HG03139 (cell line): ENCODE measurements around the gene CHL1.

Experiments used
- ATAC-seq: cut with Tn5 transposase; IDR thresholded peaks from one replicate; pipeline ENCODE4 v1.9.1; 2021; ENCODE audit not compliant: unreplicated experiment

CHL1 gene

GRCh38 chr3:212432-212831 lies 15.9 kb downstream of the CHL1 start:
- ATAC-seq = peak; percentile 70

GRCh38 chr3:217099-217813 lies 20.7 kb downstream of the CHL1 start:
- no peak for ATAC-seq

GRCh38 chr3:217948-218347 lies 21.4 kb downstream of the CHL1 start:
- ATAC-seq = no peak

- no peak for ATAC-seq
These were observed 32.0 kb downstream of the CHL1 start for GRCh38 chr3:228442-229182.

GRCh38 chr3:229183-229661 lies 32.7 kb downstream of the CHL1 start:
- ATAC-seq = no peak

- no peak for ATAC-seq
These were observed 40.3 kb downstream of the CHL1 start for GRCh38 chr3:236881-237280.

GRCh38 chr3:242602-243355 lies 46.2 kb downstream of the CHL1 start:
- ATAC-seq = no peak

GRCh38 chr3:243356-243725 lies 46.8 kb downstream of the CHL1 start:
- no peak for ATAC-seq

GRCh38 chr3:244041-244440 lies 47.5 kb downstream of the CHL1 start:
- no peak for ATAC-seq

GRCh38 chr3:247916-248315 lies 51.4 kb downstream of the CHL1 start:
- ATAC-seq = no peak

- no peak for ATAC-seq
These were observed 52.4 kb downstream of the CHL1 start for GRCh38 chr3:248864-249520.

- no peak for ATAC-seq
These were observed 53.2 kb downstream of the CHL1 start for GRCh38 chr3:249587-250262.

GRCh38 chr3:256501-256900 lies 59.9 kb downstream of the CHL1 start:
- no peak for ATAC-seq

GRCh38 chr3:257826-258225 lies 61.3 kb downstream of the CHL1 start:
- no peak for ATAC-seq

- ATAC-seq = no peak
These were observed 64.3 kb downstream of the CHL1 start for GRCh38 chr3:260898-261297.

GRCh38 chr3:263393-263792 lies 66.8 kb downstream of the CHL1 start:
- no peak for ATAC-seq

- no peak for ATAC-seq
These were observed 68.0 kb downstream of the CHL1 start for GRCh38 chr3:264394-265156.

GRCh38 chr3:267101-267500 lies 70.5 kb downstream of the CHL1 start:
- no peak for ATAC-seq

- ATAC-seq = peak; percentile 40
These were observed 74.1 kb downstream of the CHL1 start for GRCh38 chr3:270688-271087.

GRCh38 chr3:274927-275326 lies 78.4 kb downstream of the CHL1 start:
- ATAC-seq = no peak
